GM19467 (cell line): ENCODE results near the gene STK25.
"Not testable (repeated sequence)": the region's sequence is repeated elsewhere in the genome, so short reads cannot be mapped to it uniquely, and the experiment has no call there.

Experiments
- ATAC-seq: cut with Tn5 transposase; IDR thresholded peaks from one replicate; pipeline ENCODE4 v1.9.1; 2021; ENCODE audit warnings: mild to moderate bottlenecking, moderate library complexity; ENCODE audit not compliant: unreplicated experiment

The STK25 gene

DNA sequence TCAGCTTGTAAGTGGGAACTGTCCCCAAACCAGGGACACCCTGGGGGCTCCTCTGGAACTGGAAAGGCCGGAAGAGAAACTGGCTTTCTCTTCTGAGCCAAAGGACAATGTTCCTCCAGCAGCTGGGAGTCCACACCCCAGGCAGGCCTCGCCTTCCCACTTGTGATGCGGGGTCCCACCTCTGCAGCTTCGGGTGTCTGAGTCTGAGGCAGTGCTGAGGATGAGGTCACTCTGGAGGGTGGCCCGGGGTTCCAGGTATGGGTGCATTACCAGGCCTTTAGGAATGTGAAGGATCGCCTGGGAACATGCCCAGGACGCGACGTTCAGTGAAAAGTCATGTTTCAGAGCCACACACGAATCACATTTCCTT, 32.0 kb upstream of the STK25 start:
- ATAC-seq = no peak

DNA sequence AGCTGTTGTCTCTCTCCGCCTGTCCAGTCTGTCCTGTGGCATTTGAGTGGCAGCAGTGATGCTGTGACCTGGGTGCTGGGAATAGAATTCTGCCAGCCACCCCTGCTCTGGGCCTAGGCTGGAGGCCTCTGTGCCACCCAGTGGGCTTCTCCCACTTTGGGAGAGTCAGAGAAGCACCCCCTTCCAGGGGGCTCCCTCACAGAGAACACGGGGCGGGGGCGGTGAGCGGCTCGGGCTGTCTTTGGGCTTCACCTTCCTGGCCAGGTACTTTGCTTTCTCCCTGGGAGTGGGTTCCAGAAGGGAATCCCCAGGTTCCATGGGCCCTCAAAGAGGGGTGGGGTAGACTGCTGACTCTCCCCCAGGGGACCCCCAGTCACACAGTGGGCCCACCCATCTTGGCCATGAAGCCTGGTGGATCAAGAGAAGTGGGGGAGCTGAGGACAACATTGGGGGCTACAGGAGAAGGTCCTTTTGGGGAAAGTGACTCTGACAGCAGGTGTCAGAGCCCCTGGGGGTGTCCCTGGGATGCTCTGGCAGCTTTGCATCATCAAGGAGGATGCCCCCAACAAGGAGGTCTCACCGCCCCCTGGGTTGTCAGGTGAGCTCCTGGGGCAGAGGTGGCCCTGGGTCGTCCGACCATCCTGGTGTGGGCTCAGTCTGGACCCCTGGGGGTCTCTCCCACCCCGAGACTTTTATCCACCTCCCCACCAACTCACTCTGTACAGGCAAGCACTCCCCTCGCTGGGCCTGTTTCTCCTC, 31.4 kb upstream of the STK25 start:
- no peak for ATAC-seq

DNA sequence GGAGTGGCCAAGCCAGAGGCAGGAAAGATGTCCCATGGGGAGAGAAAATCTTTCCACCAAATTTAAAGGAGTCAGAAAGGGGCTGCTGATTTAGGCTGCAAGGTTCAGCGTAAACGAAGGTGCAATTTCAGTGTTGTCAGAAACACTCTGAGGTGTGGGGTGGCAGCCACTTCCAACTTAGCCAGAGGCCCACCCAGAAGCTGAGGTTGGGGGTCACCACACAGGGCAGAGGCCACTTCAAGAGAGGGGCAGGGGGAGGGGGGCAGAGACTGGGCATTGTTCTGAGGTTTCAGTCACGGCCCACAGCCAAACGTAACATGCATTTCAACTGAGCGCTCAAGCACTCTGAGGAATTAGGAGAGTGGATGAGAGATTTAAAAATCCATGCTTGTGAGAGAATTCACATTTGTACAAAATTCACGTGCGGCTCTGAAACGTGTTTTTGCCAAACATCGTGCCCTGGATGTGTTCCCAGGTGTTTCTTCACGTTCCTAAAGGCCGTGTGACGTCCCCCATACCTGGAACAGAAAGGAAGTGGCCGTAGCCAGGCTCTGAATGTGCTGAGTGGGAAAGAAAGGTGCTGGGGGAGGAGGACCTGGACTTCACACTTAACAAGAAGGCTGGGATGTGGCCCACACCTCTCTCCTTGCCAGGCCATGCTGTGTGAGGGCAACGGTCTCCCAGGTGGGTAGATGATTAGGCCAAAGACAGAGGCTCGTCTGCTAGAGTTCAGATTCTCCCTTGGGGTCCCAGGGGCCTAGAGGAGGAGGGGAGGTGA, 30.6 kb upstream of the STK25 start:
- no peak for ATAC-seq

DNA sequence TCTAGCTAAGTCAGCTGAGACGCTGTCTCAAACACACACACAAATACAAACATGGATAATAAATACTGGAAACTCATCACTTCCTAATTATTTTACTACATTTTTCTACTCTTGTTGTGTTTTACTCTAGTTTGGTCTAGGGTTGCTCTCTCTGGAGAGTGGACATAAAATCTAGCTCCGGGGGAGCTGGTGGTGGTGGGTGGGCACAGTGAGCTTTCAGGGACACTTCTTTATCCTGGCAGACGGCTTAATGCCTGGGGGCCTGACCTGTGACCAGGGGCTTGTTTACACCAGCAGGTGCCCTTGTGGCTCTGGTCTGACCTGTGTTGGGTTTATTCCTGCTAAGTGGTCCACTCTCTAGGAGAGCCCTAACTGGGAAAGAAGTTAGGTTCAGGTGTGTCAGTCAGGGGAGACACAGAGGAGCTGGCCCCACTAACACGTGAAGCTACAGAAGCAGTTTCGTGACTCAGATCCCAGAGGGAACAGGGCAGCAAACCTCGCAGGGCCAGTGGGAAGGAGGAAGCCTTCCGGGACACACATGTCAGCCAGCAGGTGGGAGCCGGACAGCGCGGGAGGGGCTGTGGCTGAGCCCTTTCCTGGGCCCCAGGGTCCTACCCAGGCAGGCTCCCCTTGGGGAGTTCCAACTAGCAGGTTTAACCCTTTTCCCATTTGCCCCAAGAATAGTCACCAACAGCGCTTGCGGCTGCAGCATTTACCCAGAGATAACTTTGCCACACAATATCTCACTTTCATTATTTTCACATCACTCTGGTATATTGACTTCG, 27.7 kb upstream of the STK25 start:
- ATAC-seq = no peak

DNA sequence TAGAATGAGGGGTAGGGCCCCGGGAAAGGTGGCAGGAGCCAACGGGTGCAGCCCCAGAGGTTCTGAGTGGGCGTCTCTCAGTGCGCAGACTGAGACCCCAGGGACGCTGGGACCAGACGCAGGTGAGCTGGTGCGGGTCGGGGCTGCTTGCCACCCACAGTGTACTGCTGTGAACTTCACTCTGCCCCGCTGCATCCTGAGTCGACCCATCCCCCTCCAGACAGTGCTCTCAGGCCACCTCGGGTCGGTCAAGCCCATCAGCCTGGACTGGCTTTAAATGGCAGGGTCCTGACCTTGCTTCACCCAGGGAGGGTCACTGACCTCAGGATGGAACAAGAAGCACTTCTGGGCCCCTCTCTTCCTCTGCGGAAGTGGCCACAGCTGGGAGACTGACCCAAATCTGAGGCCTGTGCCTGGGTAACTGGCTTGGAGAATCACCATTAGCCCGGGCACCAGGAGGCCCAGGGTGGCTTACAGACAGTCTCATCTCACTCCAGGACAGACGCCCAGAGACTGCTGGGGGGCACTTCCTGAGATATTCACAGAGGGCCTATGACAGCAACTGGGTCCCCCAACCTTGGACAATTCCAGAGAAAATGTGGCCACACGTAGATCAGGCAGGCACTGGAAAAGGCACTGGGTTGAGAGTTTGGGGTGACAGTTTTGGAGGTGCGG, 26.5 kb upstream of the STK25 start:
- ATAC-seq = no peak

DNA sequence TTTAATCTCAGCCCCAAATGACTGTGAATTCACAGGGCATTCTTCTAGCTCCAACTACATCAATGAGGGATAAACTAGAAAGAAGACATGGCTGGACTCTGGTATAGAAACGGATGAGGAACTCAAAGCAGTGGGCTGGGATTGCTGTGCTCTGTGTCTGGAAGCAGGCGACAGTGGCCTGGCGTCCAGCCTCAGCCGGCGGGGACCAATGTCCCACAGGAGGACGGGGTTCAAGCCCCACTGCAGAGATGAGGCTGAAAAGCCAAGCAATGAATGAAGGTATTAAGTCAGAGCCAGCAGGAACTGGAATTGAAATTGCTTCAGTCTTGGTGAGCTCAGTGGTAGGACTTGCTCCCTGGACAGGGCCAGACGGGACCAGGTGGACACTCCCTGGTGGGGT, 25.9 kb upstream of the STK25 start:
- ATAC-seq = no peak

DNA sequence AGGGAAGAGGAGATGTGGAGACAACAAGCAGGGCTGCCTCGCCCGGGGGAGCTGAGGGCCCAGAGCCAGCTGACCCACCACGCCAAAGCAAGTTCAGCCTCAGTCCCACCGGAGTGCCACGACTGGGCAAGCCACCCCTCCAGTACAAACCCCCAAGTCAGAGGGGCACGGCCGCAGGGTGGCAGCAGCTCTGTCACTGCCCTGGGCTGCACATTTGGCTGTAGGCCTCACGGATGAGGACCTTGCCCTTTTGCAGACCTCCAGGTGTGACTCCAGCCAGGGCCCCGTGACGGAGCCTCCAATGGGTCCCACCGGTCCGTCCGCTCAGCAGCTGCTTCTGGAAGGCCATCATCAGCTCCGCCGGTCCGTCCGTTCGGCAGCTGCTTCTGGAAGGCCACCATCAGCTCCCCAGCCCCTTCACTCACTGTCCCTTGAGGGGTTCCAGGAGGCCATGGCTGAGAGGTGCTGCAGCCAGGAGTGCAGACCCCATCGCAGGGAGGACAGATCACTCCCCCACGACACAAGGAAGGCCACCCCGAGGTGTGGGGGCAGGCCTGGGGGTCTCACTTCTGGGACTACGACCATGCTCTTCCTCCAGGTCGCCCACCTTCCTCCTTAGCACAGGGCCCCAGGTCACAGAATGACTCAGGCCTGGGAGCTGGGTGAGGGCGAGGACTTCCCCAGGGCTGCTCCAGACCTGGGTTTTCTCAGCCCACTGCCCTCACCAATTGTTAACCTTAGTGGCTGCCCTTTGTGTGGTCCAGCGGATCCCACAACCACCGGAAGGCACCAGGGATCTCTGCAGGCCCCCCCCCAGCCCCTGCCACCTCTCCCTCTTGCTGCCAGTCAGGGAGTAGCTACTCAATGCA, 24.6 kb upstream of the STK25 start:
- ATAC-seq = no peak

DNA sequence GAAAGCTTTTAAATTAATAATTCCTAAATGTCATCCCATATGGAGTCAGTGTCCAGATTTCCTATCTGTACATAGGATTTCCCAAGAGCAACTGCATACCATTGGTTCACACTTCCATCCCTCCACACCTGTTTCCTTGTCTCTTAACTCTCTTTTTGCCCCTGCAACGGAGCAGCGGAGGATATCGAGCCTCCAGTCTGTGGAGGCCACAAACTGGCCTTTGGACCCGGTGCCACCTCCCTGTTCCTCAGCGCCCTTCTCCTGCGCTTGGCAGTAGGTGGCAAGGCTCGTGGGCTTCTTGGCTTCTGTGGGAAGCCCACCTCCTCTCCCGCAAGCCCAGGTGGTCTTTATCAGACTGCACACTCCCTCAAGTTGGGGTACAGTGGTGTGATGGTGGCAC, 23.8 kb upstream of the STK25 start:
- ATAC-seq = no peak

DNA sequence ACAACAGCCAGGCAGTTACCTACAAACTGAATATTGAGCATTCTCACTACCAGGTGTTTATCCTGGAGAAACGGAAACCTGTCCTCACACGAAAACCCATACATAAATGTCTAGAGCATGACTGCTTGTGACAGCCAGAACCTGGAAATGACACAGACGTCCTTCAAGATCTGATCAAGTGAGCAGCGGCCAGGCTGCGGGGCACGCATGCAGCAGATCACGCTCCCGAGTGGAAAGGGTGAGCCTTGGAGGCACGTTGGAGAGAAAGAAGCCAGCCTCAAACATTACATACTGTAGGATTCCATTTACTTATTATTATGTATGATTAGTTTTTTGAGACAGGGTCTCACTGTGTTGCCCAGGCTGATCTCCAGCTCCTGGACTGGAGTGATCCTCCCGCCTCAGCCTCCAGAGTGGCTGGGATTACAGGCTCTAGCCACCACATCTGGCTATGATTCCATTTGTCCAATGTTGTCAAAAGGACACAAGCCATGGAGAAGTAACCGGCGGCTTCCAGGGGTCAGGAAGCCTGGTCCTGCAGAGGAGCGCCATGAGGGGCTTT, 22.9 kb upstream of the STK25 start:
- ATAC-seq = no peak

DNA sequence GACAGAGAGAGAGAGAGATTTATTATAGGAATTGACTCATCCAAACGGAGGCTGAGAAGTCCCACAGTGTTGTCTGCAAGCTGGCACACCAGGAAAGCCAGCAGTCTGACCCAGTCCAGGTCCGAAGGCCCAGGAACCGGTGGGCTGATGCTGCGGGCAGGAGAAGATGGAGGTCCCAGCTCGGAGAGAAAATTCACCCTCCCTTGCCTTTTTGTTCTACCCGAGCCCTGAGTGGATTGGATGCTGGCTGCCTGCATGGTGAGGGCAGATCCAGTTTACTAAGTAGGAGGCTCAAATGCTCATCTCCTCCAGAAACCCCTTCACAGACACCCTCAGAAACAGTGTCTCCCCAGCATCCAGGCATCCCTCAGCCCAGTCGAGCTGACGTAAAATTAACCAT, 22.2 kb upstream of the STK25 start:
- ATAC-seq = no peak

DNA sequence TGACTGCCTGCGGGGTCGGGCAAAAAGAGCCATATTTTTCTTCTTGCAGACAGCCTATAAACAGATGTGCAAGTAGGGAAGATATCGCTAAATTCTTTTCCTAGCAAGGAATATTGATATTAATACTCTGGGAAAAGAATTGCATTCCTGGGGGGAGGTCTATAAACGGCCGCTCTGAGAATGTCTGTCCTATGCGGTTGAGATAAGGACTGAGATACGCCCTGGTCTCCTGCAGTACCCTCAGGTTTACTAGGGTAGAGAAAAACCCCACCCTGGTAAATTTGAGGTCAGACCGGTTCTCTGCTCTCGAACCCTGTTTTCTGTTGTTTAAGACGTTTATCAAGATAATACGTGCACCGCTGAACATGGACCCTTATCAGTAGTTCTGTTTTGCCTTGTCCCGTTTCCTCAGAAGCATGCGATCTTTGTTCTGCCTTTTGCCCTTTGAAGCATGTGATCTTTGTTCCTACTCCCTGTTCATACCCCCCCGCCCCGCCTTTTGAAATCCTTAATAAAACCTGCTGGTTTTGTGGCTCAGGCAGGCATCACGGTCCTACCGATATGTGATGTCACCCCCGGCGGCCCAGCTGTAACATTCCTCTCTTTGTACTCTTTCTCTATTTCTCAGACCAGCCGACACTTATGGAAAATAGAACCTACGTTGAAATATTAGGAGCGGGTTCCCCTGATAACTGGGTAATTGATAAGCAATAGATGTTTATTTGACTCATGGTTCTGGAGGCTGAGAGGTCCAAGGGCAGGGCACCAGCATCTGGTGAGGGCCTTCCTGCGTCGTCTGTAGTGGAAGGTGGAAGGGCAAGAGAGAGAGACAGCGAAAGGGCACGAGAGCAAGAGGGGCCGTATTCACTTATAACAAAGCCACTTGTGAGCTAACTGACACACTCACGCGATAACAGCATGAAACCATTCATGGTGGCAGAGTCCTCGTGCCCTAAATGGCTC, 17.7 kb upstream of the STK25 start:
- ATAC-seq = not testable (repeated sequence)

DNA sequence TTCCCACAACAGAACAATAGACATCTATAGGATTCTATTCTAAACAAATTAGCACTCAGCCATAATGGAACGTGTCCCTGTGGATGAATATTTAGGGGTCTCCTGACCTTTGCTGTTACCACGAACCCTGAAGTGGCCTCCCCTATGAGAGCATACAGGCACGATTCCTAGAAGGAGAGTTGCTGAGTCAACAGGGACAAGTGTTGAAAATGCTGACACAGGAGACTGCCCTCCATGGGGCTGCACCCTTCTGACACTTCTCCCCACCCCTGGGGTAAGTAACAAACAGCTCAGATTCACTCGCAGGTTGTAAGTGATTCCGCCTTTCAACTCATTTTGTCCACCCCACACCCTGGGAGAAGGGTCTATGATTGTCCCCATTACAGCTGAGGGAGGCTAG, 14.1 kb upstream of the STK25 start:
- ATAC-seq = no peak

DNA sequence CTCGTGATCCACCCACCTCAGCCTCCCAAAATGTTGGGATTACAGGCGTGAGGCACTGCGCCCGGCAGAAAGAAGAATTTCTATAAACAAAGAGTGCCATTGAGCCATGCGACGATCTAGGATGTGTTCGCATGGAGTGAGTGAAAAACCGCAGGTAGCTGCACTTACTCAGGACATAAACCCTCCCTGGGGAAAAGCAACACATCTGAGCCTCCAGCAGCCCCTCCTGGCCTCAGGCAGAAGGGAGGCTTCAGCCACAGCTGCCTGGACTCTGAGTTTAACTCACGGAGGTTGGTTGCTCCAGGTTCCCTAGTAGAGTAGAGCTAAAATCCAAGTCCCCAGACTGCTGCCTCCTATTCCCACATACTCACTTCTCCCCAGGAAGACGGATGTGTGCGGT, 11.3 kb upstream of the STK25 start:
- no peak for ATAC-seq

DNA sequence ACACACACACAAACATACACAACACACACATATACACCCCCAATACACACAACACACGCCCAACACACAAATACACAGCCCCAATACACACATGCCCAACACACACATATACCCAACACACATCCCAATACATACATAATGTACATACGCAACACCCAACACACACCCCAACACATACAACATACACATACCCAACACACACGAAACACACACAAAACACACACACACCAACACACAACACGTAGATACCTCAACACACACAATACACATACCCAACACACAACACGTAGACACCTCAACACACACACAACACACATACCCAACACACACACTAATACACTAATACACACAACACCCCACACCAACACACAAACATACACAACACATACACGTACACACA, 8.9 kb upstream of the STK25 start:
- ATAC-seq = no peak

DNA sequence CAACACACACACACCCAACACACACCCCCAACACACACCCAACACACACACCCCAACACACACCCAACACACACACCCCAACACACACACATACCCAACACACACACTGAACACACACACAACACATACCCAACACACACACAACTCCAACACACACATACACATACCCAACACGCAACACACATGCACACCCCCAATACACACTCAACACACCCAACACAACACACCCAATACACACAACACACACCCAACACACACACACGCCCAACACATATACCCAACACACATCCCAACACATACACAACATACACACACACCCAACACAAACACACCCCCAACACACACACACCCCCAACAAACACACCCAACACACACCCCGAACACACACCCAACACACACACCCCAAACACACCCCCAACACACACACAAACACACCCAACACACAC, 8.2 kb upstream of the STK25 start:
- ATAC-seq = no peak

DNA sequence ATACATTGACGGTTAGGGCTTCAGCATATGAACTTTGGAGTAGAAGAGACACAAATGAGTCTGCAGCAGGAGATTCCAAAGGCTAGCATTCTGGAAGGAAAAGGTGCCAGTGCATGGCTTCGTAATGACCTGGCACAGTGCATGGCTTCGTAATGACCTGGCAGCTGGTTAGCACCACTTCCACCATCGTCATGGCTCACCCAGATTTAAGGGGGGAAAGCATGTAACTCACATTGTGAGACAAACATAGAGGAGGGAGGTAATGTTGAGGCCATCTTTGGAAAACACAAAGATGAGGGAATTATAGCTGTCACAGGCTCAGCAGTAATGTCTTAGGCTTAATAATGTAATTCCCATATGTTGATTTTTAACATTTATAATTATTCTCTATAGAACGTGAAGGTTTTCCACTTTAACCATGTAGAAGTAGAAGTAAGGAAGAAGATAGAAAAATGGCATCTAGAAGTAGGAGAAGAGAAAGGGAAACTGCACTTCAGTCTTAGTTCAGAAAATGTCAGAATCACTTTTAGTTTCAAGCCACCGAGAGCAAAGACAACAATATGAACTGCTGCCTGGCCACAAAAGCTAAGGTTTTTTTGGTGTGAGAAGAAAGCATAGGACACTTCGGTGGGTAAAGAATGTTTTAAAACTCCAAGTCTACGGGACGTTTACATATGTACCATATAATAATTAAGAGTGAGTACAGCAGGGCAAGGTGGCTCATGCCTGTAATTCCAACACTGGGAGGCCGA, 6.8 kb upstream of the STK25 start:
- no peak for ATAC-seq

DNA sequence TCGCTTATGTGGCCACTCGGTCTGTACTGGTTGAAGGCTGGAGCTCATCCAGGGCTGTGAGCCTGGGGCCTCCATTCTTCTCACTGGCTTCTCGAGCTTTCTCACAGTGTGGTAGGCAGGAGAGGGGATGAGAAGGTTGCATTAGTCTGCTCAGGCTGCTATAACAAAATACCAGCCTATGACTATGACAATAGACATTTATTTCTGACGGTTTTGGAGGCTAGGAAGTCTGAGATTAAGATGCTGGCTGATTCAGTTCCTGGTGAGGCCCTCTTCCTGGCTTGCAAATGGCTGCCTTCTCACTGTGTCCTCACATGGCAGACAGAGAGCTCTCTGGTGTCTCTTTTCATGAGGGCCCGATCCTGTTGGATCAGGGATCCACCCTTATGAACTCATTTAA, 6.2 kb upstream of the STK25 start:
- no peak for ATAC-seq

DNA sequence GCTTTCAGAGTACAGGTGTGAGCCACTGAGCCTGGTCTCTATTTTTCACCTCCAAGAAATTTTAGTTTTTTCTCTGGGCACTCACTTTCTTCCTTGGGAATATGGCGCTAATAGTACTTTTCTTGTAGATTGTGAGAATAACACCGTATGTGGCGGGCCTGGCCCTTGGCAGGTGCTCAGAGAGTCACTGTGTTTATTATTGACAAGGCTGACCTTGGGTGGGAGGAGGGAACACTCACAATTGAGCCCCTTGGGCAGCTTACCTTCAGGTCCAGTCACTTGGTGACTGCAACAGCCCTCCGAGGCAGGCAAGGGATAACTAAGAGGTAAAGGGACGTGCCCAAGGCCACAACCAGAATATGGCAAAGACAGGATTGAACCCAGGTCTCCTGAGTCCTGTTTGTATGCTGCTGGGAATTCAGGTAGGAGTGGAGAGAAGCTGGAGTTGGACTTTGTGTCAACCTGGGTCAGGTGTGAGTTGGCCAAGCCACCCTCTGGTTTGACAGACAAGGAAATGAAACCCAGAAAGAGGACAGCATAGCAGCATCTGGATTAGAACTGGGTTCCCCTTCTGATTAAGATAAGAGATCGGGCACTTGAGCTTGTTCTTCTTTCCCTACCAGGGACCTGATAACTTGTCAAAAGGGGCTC, 2.8 kb upstream of the STK25 start:
- ATAC-seq = no peak
